H1 (cell line): ENCODE results near the gene ST8SIA2. TPM values are rescaled to one million over a fixed set of nuclear protein-coding genes. Genes with fewer than 3 reads are reported as not detected.

Source experiments
- CTCF ChIA-PET: fragments of 300-600 bp; sonication (Branson Sonifier 250); formaldehyde crosslinking; loops from one replicate; lab custom pipeline; 2021; ENCODE audit not compliant: partially characterized antibody; lab: Charles Lee
- POLR2A ChIA-PET: fragments of 300-600 bp; sonication (Branson Sonifier 250); formaldehyde crosslinking; loops from one replicate; lab custom pipeline; 2021; ENCODE audit warnings: inconsistent platforms; ENCODE audit not compliant: partially characterized antibody; lab: Charles Lee
- DNase-seq, 2 experiments: peaks; one replicate each; pipeline versions ENCODE4 v3.0.0 to v3.0.0-alpha.2; 2010 to 2022; ENCODE audit warnings: low spot score in 2 of 2, low read depth in 1 of 2, mixed read lengths in 1 of 2
- FAIRE-seq: peaks from 2 replicates; lab custom pipeline; 2011; peaks lifted over from hg19 to GRCh38; lab: Jason Lieb, UNC
- H2AFZ ChIP-seq: 2 replicates; pipeline ENCODE4 v1.8.1; 2012; ENCODE audit warnings: low read length, inconsistent platforms
- H2AK5ac ChIP-seq: 2 replicates; pipeline ENCODE4 v1.6.1; 2013; ENCODE audit warnings: low read depth, low read length
- H2BK120ac ChIP-seq: replicated peaks from 2 replicates; pipeline ENCODE3; 2013; ENCODE audit warnings: low read depth, low read length, inconsistent platforms
- H2BK12ac ChIP-seq: 2 replicates; pipeline ENCODE4 v1.6.1; 2013; ENCODE audit warnings: low read depth, low read length
- H2BK15ac ChIP-seq: 2 replicates; pipeline ENCODE4 v1.6.1; 2013; ENCODE audit warnings: low read length
- H2BK20ac ChIP-seq: 2 replicates; pipeline ENCODE4 v1.6.1; 2013; ENCODE audit warnings: low read length
- H2BK5ac ChIP-seq: 2 replicates; pipeline ENCODE4 v1.6.1; 2013; ENCODE audit warnings: low read depth, low read length
- H3K14ac ChIP-seq: 2 replicates; pipeline ENCODE4 v1.6.1; 2013; ENCODE audit warnings: inconsistent platforms; ENCODE audit not compliant: insufficient read length
- H3K18ac ChIP-seq: 2 replicates; pipeline ENCODE4 v1.6.1; 2013; ENCODE audit warnings: low read length; ENCODE audit errors: extremely low read depth
- H3K23ac ChIP-seq: 2 replicates; pipeline ENCODE4 v1.6.1; 2013; ENCODE audit warnings: inconsistent platforms; ENCODE audit not compliant: insufficient read length
- H3K23me2 ChIP-seq: 2 replicates; pipeline ENCODE4 v1.6.1; 2013; ENCODE audit warnings: low read depth, low read length
- H3K27ac ChIP-seq: 2 replicates; pipeline ENCODE4 v1.6.1; 2011; ENCODE audit warnings: low read depth, low read length, inconsistent platforms
- H3K27me3 ChIP-seq, 4 experiments: replicated peaks in 1 of 4; 1 replicate in 1 of 4; 2 replicates in 3 of 4; pipeline versions ENCODE4 v1.6.1 to v1.8.1; 2011 to 2013; ENCODE audit warnings: low read length in 3 of 4, mild to moderate bottlenecking in 3 of 4, inconsistent platforms in 2 of 4, mixed read lengths in 2 of 4, moderate library complexity in 1 of 4; ENCODE audit not compliant: control insufficient read depth in 3 of 4, insufficient read depth in 3 of 4; ENCODE audit errors: extremely low read depth in 1 of 4
- H3K36me3 ChIP-seq, 4 experiments: 2 replicates each; pipeline versions ENCODE4 v1.6.1 to v1.8.1; 2011 to 2013; ENCODE audit warnings: mild to moderate bottlenecking in 4 of 4, low read length in 3 of 4, moderate library complexity in 2 of 4, control low read depth in 1 of 4, inconsistent platforms in 1 of 4; ENCODE audit not compliant: insufficient read depth in 4 of 4, control insufficient read depth in 2 of 4
- H3K4ac ChIP-seq: replicated peaks from 2 replicates; pipeline ENCODE3; 2013; ENCODE audit warnings: low read length, low read depth, mixed read lengths, inconsistent platforms; ENCODE audit not compliant: insufficient read length
- H3K4me1 ChIP-seq, 4 experiments: replicated peaks in 1 of 4; 1 replicate in 1 of 4; 2 replicates in 3 of 4; pipeline versions ENCODE4 v1.6.1 to v1.8.1; 2011 to 2013; ENCODE audit warnings: low read length in 3 of 4, inconsistent platforms in 2 of 4, mixed read lengths in 1 of 4; ENCODE audit not compliant: insufficient read depth in 4 of 4, control insufficient read depth in 3 of 4
- H3K4me2 ChIP-seq, 2 experiments: 2 replicates each; pipeline versions ENCODE4 v1.6.1 to v1.8.1; 2011 to 2013; ENCODE audit warnings: low read depth in 2 of 2, low read length in 2 of 2, control low read depth in 1 of 2, inconsistent platforms in 1 of 2, mild to moderate bottlenecking in 1 of 2; ENCODE audit not compliant: insufficient read depth in 1 of 2
- H3K4me3 ChIP-seq, 4 experiments: fragments of 200-600, 300-600 bp in 1 of 4; sonication (generic), shearing (Covaris generic), sonication (Bioruptor Twin) in 1 of 4; 2 replicates each; pipeline versions ENCODE4 v1.5.1 to v1.8.1; 2011 to 2016; ENCODE audit warnings: low read length in 4 of 4, low read depth in 3 of 4, control low read depth in 2 of 4, inconsistent platforms in 2 of 4, mild to moderate bottlenecking in 2 of 4, mixed read lengths in 1 of 4, moderate library complexity in 1 of 4; ENCODE audit not compliant: insufficient read depth in 2 of 4; ENCODE audit errors: extremely low read depth in 1 of 4
- H3K56ac ChIP-seq: replicated peaks from 2 replicates; pipeline ENCODE3; 2013; ENCODE audit warnings: low read depth, mild to moderate bottlenecking, mixed read lengths, low read length, inconsistent platforms; ENCODE audit not compliant: insufficient read length
- H3K79me1 ChIP-seq: 2 replicates; pipeline ENCODE4 v1.6.1; 2013; ENCODE audit warnings: low read depth, low read length, control low read depth
- H3K79me2 ChIP-seq, 2 experiments: 2 replicates each; pipeline versions ENCODE4 v1.6.1 to v1.8.1; 2012 to 2013; ENCODE audit warnings: low read length in 2 of 2, mild to moderate bottlenecking in 2 of 2, inconsistent platforms in 1 of 2; ENCODE audit not compliant: insufficient read depth in 2 of 2, control insufficient read depth in 1 of 2
- H3K9ac ChIP-seq, 4 experiments: replicated peaks in 1 of 4; 1 replicate in 1 of 4; 2 replicates in 3 of 4; pipeline versions ENCODE4 v1.6.1 to v1.8.1; 2011 to 2013; ENCODE audit warnings: low read depth in 3 of 4, low read length in 3 of 4, control low read depth in 2 of 4, mild to moderate bottlenecking in 2 of 4, moderate library complexity in 2 of 4, inconsistent platforms in 1 of 4; ENCODE audit errors: extremely low read depth in 1 of 4
- H3K9me3 ChIP-seq, 2 experiments: 2 replicates each; pipeline versions ENCODE4 v1.6.1 to v1.8.1; 2012 to 2013; ENCODE audit warnings: mild to moderate bottlenecking in 2 of 2, moderate library complexity in 2 of 2, control low read depth in 1 of 2, inconsistent platforms in 1 of 2, low read depth in 1 of 2, low read length in 1 of 2, mixed read lengths in 1 of 2; ENCODE audit not compliant: insufficient read depth in 2 of 2
- H4K20me1 ChIP-seq, 2 experiments: replicated peaks in 1 of 2; 2 replicates each; pipeline versions ENCODE3 to v1.8.1; 2011 to 2013; ENCODE audit warnings: inconsistent platforms in 2 of 2, low read length in 2 of 2, mild to moderate bottlenecking in 1 of 2; ENCODE audit not compliant: insufficient read depth in 2 of 2, control insufficient read depth in 1 of 2
- H4K5ac ChIP-seq: 2 replicates; pipeline ENCODE4 v1.6.1; 2013; ENCODE audit warnings: low read length, low read depth, mixed read lengths, inconsistent platforms; ENCODE audit not compliant: insufficient read length
- H4K8ac ChIP-seq: 2 replicates; pipeline ENCODE4 v1.8.0; 2013; ENCODE audit warnings: mild to moderate bottlenecking, moderate library complexity, low read length, inconsistent platforms; ENCODE audit not compliant: insufficient read depth; ENCODE audit errors: extremely low read depth
- H4K91ac ChIP-seq: replicated peaks from 2 replicates; pipeline ENCODE3; 2013; ENCODE audit warnings: low read length, mixed read lengths, inconsistent platforms; ENCODE audit not compliant: insufficient read length
- ATF3 ChIP-seq: IDR thresholded peaks from 2 replicates; pipeline ENCODE4 v1.6.1; 2011; ENCODE audit warnings: low read depth, mild to moderate bottlenecking, low read length; ENCODE audit not compliant: insufficient read depth
- CHD1 ChIP-seq: IDR thresholded peaks from 2 replicates; pipeline ENCODE4 v1.6.1; 2012; ENCODE audit warnings: low read depth, low read length, improper control_type of control experiment
- CHD2 ChIP-seq: IDR thresholded peaks from 2 replicates; pipeline ENCODE4 v1.6.1; 2012; ENCODE audit warnings: low read length, improper control_type of control experiment
- CTBP2 ChIP-seq: IDR thresholded peaks from 2 replicates; pipeline ENCODE4 v1.7.0; 2011; ENCODE audit warnings: borderline replicate concordance, mild to moderate bottlenecking, moderate library complexity, mixed read lengths, low read length; ENCODE audit not compliant: insufficient read depth, insufficient read length
- E2F6 ChIP-seq: IDR thresholded peaks from 2 replicates; pipeline ENCODE4 v1.6.1; 2012; ENCODE audit warnings: inconsistent platforms
- EGR1 ChIP-seq: IDR thresholded peaks from 2 replicates; pipeline ENCODE4 v1.6.1; 2011; ENCODE audit warnings: low read depth, low read length, borderline replicate concordance
- HDAC2 ChIP-seq, 2 experiments: fragments of 300-600 bp in 1 of 2; sonication (generic) in 1 of 2; IDR thresholded peaks; 2 replicates each; pipeline ENCODE4 v1.6.1; 2011 to 2012; ENCODE audit warnings: low read depth in 2 of 2, low read length in 2 of 2, mild to moderate bottlenecking in 2 of 2, moderate library complexity in 2 of 2, borderline replicate concordance in 1 of 2, inconsistent platforms in 1 of 2
- HDAC6 ChIP-seq: IDR thresholded peaks from one replicate; pipeline ENCODE4 v1.7.1; 2012; ENCODE audit warnings: low read depth, mild to moderate bottlenecking, inconsistent platforms, low read length, moderate library complexity
- JUN ChIP-seq: IDR thresholded peaks from 2 replicates; pipeline ENCODE4 v1.6.1; 2011; ENCODE audit warnings: low read depth, mild to moderate bottlenecking, improper control_type of control experiment, low read length
- NRF1 ChIP-seq: IDR thresholded peaks from 2 replicates; pipeline ENCODE4 v1.6.1; 2011; ENCODE audit warnings: mild to moderate bottlenecking, low read depth, low read length, improper control_type of control experiment
- POU5F1 ChIP-seq: IDR thresholded peaks from 2 replicates; pipeline ENCODE4 v1.6.1; 2011; ENCODE audit warnings: low read depth, mild to moderate bottlenecking, low read length, moderate library complexity
- RBBP5 ChIP-seq: IDR thresholded peaks from 2 replicates; pipeline ENCODE4 v1.7.1; 2012; ENCODE audit warnings: low read depth, mild to moderate bottlenecking, inconsistent platforms, low read length, moderate library complexity, borderline replicate concordance
- RFX5 ChIP-seq: IDR thresholded peaks from 2 replicates; pipeline ENCODE4 v1.6.1; 2011; ENCODE audit warnings: low read depth, low read length, improper control_type of control experiment, borderline replicate concordance
- WGBS, 2 experiments: shearing (Covaris generic) in 1 of 2; methylation state at CpG; one replicate each; pipeline versions ENCODE4 v1.1.6 to v1.1.7; 2013 to 2015; ENCODE audit warnings: low lambda C conversion rate in 2 of 2, mixed read lengths in 2 of 2, inconsistent platforms in 1 of 2, low coverage in 1 of 2, missing lambda C conversion rate in 1 of 2; ENCODE audit not compliant: insufficient replicate concordance in 2 of 2, insufficient coverage in 1 of 2, insufficient read length in 1 of 2; ENCODE audit errors: extremely low coverage in 1 of 2, missing lambda C conversion rate in 1 of 2; 5-methylcytosine and 5-hydroxymethylcytosine counted together
- polyA plus RNA-seq, 7 experiments: library from polyadenylated mRNA; depleted of rRNA in 3 of 7; stranded (reverse) in 5 of 7; unstranded in 2 of 7; fragments of >200 nt in 5 of 7; fragments of 200-250 nt in 2 of 7; gene quantifications; 1 replicate in 5 of 7; 2 replicates in 1 of 7; 4 replicates in 1 of 7; pipeline versions ENCODE4 v1.2.1 to v1.2.3, GENCODE V29; 2011 to 2013; ENCODE audit warnings: missing spikeins in 2 of 7, mixed read lengths in 2 of 7
- total RNA-seq: library from RNA; stranded (reverse); fragmentation: NEBNext Ultra II Directional; extraction: Animal tissue kit (Norgen Biotek cat#: 25700); gene quantifications from 2 replicates; pipeline ENCODE4 v1.2.1, GENCODE V29; 2021

ST8SIA2 gene
- total and polyA plus RNA-seq, 2 of the 8 experiments (the other 6 are each of a cell fraction or from before 2014, with no cell fraction given), result 3.0 to 4.5 TPM

GRCh38 chr15:92375057-92375456, 18.6 kb upstream of the ST8SIA2 start:
- Histone ChIP-seq H2BK15ac (no peak overlapping the region), H3K79me2 (no peaks in the 10 kb centered on the region), H2BK20ac (no peak overlapping the region), H3K4ac (no peak overlapping the region), H3K36me3 (no peaks in the 10 kb centered on the region), H3K18ac (no peak overlapping the region), H2AFZ (no peak overlapping the region), H3K23ac (no peak overlapping the region), H4K91ac (no peak overlapping the region), H3K9me3 (no peaks in the 10 kb centered on the region), H3K9ac (no peak overlapping the region), H3K23me2 (no peaks in the 10 kb centered on the region), H3K4me1 (no peaks in the 10 kb centered on the region), H4K8ac (no peak overlapping the region), H3K27me3 (no peaks in the 10 kb centered on the region), H2BK120ac (no peak overlapping the region), H3K4me2 (no peak overlapping the region), H3K56ac (no peak overlapping the region), H2BK5ac (no peak overlapping the region), H3K14ac (no peak overlapping the region), H2AK5ac (no peak overlapping the region), H4K5ac (no peak overlapping the region), H3K79me1 (no peaks in the 10 kb centered on the region), H4K20me1 (no peaks in the 10 kb centered on the region), H3K4me3 (no peak overlapping the region), H2BK12ac (no peak overlapping the region), H3K27ac (no peak overlapping the region)
- WGBS, 2 experiments, result 83% methylated on average over 1 of the region's 1 CpG; no CpG with 5 or more reads in 1 of the 2 experiments
- FAIRE-seq, result no peak
- ChIA-PET CTCF (interaction anchor here (1.2 kb wide), 1 partner anchor 67 kb away, joined by 3 read pairs; no protein-coding TSS in a partner anchor), POLR2A (no interaction called here)
- no peak for DNase-seq
- TF ChIP-seq CHD2 (no peak), JUN (no peak), NRF1 (no peak), POU5F1 (no peak), RBBP5 (no peak), HDAC6 (no peak), E2F6 (no peak), ATF3 (no peak), RFX5 (no peak), CTBP2 (no peak), CHD1 (no peak), EGR1 (no peak), HDAC2 (IDR thresholded peaks at IDR 0.05; ENCODE audit: borderline replicate concordance in 1 of 2, low read depth in 2 of 2, low read length in 2 of 2) (no peak)
